Hepatocyte (in vitro differentiated cells): ENCODE results near the gene TCEAL4.

Experiments used
- CTCF ChIP-seq: fragments of 200-600 bp; sonication (generic); IDR thresholded peaks from 2 replicates; pipeline ENCODE4 v1.5.1; 2016; ENCODE audit warnings: antibody characterized with exemption, mild to moderate bottlenecking; ENCODE audit not compliant: poor library complexity
- EZH2 ChIP-seq: fragments of 200-600 bp; sonication (generic); IDR thresholded peaks from 2 replicates; pipeline ENCODE4 v1.6.1; 2016; ENCODE audit warnings: antibody characterized with exemption, mild to moderate bottlenecking, borderline replicate concordance
- EZH2phosphoT487 ChIP-seq: fragments of 200-600 bp; sonication (generic); IDR thresholded peaks from one replicate; pipeline ENCODE4 v1.6.1; 2018; ENCODE audit warnings: antibody characterized with exemption, mild to moderate bottlenecking, low read depth, moderate library complexity; ENCODE audit not compliant: unreplicated experiment, severe bottlenecking

DNA sequence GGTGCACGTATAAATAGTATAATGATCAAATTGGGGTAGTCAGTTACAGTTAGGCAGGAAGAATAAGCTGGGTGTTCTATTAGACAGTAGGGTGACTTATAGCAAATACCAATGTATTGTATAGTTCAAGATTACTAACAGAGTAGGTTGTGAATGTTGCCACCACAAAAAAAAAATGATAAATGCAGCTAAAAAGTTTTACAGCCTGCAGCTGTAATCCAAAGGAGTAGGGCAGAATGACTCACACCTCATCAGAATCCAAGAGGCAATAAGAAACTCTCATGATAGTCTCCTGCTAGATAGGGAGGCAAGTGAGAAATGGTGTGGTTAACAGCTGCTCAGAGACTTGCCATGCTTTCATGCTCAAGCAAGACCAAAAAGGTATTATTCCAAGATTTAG, 19.6 kb upstream of the TCEAL4 start:
- TF ChIP-seq CTCF: no peak
- no peak for TF ChIP-seq EZH2phosphoT487
- no peak for TF ChIP-seq EZH2
